MCF 10A (cell line): ENCODE results near the gene FBXO38. TPM values are rescaled to one million over a fixed set of nuclear protein-coding genes. Genes with fewer than 3 reads are reported as not detected.

Experiments used
- BruUV-seq: library from RNA; stranded (reverse); fragments of 400-500 nt; replicated peaks from 2 replicates; lab custom pipeline; 2021; lab: Mats Ljungman, UMichigan
- CTCF ChIA-PET: fragments of 300-600 bp; sonication (Branson Sonifier 250); formaldehyde crosslinking; extraction: SDS; loops from one replicate; lab custom pipeline; 2021; ENCODE audit warnings: antibody characterized with exemption, inconsistent platforms; lab: Yijun Ruan, JAX
- POLR2A ChIA-PET: fragments of 300-600, 350-650 bp; sonication (Branson Sonifier 250); formaldehyde crosslinking; extraction: SDS; loops from one replicate; lab custom pipeline; 2020; ENCODE audit warnings: antibody characterized with exemption, inconsistent platforms; lab: Yijun Ruan, JAX
- DNase-seq: peaks from one replicate; pipeline ENCODE4 v3.0.0-alpha.2; 2018; ENCODE audit not compliant: unreplicated experiment
- H3K27ac Mint-ChIP-seq: one replicate; pipeline ENCODE4 v1.8.0; 2022; ENCODE audit warnings: mild to moderate bottlenecking, low read depth, mixed read lengths; ENCODE audit not compliant: unreplicated experiment
- H3K27me3 Mint-ChIP-seq: one replicate; pipeline ENCODE4 v1.8.0; 2022; ENCODE audit warnings: mixed read lengths; ENCODE audit not compliant: insufficient read depth, unreplicated experiment
- H3K36me3 Mint-ChIP-seq: one replicate; pipeline ENCODE4 v1.8.0; 2022; ENCODE audit warnings: mild to moderate bottlenecking, moderate library complexity, mixed read lengths; ENCODE audit not compliant: insufficient read depth, unreplicated experiment
- H3K4me1 Mint-ChIP-seq: one replicate; pipeline ENCODE4 v1.8.0; 2022; ENCODE audit warnings: mixed read lengths; ENCODE audit not compliant: insufficient read depth, unreplicated experiment
- H3K4me3 Mint-ChIP-seq: one replicate; pipeline ENCODE4 v1.8.0; 2022; ENCODE audit warnings: mild to moderate bottlenecking, moderate library complexity, mixed read lengths; ENCODE audit not compliant: unreplicated experiment
- H3K9me3 Mint-ChIP-seq: one replicate; pipeline ENCODE4 v1.8.0; 2022; ENCODE audit warnings: mixed read lengths; ENCODE audit not compliant: unreplicated experiment
- CTCF ChIP-seq: fragments of 200-600 bp; IDR thresholded peaks from one replicate; pipeline ENCODE4 v1.8.0; 2022; ENCODE audit warnings: antibody characterized with exemption, mild to moderate bottlenecking; ENCODE audit not compliant: unreplicated experiment
- intact Hi-C: fragments of 100-400 bp; cut with micrococcal nuclease; formaldehyde crosslinking; loops from 2 replicates; pipeline ENCODE4 v1.14.1; 2022
- total RNA-seq: library from RNA; stranded (reverse); gene quantifications from 2 replicates; pipeline ENCODE4 v1.2.3, GENCODE V29; 2022

The FBXO38 gene
- total RNA-seq, 1 experiment from 2014 or later: 54.4 TPM

DNA sequence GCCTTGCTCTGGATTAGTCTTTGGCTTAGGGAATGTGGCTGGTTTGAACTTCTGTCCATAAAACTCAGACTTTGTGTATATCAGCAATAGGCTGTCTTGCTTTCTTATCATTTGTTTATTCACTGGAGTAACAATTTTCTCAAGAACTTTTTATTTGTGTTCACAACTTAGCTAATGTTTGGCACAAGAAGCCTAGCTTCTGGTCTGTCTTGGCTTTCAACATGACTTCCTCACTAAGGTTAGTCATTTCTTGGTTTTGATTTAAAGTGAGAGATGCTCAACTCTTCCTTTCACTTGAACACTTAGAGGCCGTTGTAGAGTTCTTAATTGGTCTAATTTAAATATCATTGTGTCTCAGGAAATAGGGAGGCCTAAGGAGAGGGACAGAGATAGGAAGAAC, 4.9 kb downstream of the FBXO38 start:
- TF ChIP-seq CTCF: no peak
- CTCF ChIA-PET: interaction anchor here (1.0 to 2.3 kb wide), 5 partner anchors 9 to 342 kb away, joined by 3 to 14 read pairs (median 3); no protein-coding TSS in a partner anchor
- H3K4me1 Mint-ChIP-seq: peaks cover 59% of the 10 kb centered on the region
- no peak for DNase-seq
- BruUV-seq: no TSS peak
- H3K9me3 Mint-ChIP-seq: no peaks in the 10 kb centered on the region
- H3K27me3 Mint-ChIP-seq: no peaks in the 10 kb centered on the region
- H3K27ac Mint-ChIP-seq: no peak overlapping the region
- POLR2A ChIA-PET: interaction anchor here (0.9 kb wide), 1 partner anchor 9 kb away, joined by 4 read pairs; no protein-coding TSS in a partner anchor
- intact Hi-C loops: no loop called here
- H3K36me3 Mint-ChIP-seq: peaks cover 14% of the 10 kb centered on the region
- H3K4me3 Mint-ChIP-seq: no peak overlapping the region

- DNase-seq: no peak
- no TSS peak for BruUV-seq
- CTCF ChIA-PET: interaction anchor here (0.8 to 1.5 kb wide), 5 partner anchors 16 to 349 kb away, joined by 3 to 6 read pairs (median 4); no protein-coding TSS in a partner anchor
- Mint-ChIP-seq H3K27me3 (no peaks in the 10 kb centered on the region), H3K9me3 (no peaks in the 10 kb centered on the region), H3K4me3 (no peak overlapping the region), H3K36me3 (peaks cover 30% of the 10 kb centered on the region), H3K4me1 (peaks cover 41% of the 10 kb centered on the region), H3K27ac (peak overlapping the region; percentile 23)
- TF ChIP-seq CTCF: no peak
- POLR2A ChIA-PET: interaction anchor here (0.9 to 1.1 kb wide), 2 partner anchors 8 to 204 kb away, joined by 3 to 4 read pairs; no protein-coding TSS in a partner anchor
- intact Hi-C loops: no loop called here
Measured at GRCh38 chr5:148390914-148391313, 7.2 kb downstream of the FBXO38 start.

GRCh38 chr5:148391422-148391821, 7.7 kb downstream of the FBXO38 start:
- H3K9me3 Mint-ChIP-seq: no peaks in the 10 kb centered on the region
- H3K4me1 Mint-ChIP-seq: peaks cover 36% of the 10 kb centered on the region
- H3K27me3 Mint-ChIP-seq: no peaks in the 10 kb centered on the region
- BruUV-seq: no TSS peak
- intact Hi-C loops: no loop called here
- ChIA-PET POLR2A (interaction anchor here (0.9 to 1.1 kb wide), 2 partner anchors 9 to 205 kb away, joined by 3 to 4 read pairs; no protein-coding TSS in a partner anchor), CTCF (interaction anchor here (0.8 to 1.5 kb wide), 5 partner anchors 16 to 350 kb away, joined by 3 to 6 read pairs (median 3); no protein-coding TSS in a partner anchor)
- no peak for DNase-seq
- no peak for TF ChIP-seq CTCF
- H3K4me3 Mint-ChIP-seq: no peak overlapping the region
- H3K27ac Mint-ChIP-seq: peak overlapping the region; percentile 23
- H3K36me3 Mint-ChIP-seq: peaks cover 35% of the 10 kb centered on the region

- no TSS peak for BruUV-seq
- DNase-seq: no peak
- ChIA-PET POLR2A (interaction anchor here (1.5 to 2.7 kb wide), 5 partner anchors 8 to 26 kb away, joined by 3 to 19 read pairs (median 5); partner anchors contain the start of gene FBXO38), CTCF (interaction anchor here (0.6 to 2.2 kb wide), 4 partner anchors 19 to 662 kb away, joined by 3 to 10 read pairs (median 4); no protein-coding TSS in a partner anchor)
- intact Hi-C loops: no loop called here
- no peaks in the 10 kb centered on the region for H3K9me3 Mint-ChIP-seq
- no peak overlapping the region for H3K27ac Mint-ChIP-seq
- no peak for TF ChIP-seq CTCF
- H3K4me3 Mint-ChIP-seq: no peak overlapping the region
- H3K27me3 Mint-ChIP-seq: no peaks in the 10 kb centered on the region
- H3K36me3 Mint-ChIP-seq: peaks cover 47% of the 10 kb centered on the region
- H3K4me1 Mint-ChIP-seq: peaks cover 34% of the 10 kb centered on the region
Measured at GRCh38 chr5:148393390-148393741, 9.6 kb downstream of the FBXO38 start.
